ENCODE data around the gene JUN.

The JUN gene

DNA sequence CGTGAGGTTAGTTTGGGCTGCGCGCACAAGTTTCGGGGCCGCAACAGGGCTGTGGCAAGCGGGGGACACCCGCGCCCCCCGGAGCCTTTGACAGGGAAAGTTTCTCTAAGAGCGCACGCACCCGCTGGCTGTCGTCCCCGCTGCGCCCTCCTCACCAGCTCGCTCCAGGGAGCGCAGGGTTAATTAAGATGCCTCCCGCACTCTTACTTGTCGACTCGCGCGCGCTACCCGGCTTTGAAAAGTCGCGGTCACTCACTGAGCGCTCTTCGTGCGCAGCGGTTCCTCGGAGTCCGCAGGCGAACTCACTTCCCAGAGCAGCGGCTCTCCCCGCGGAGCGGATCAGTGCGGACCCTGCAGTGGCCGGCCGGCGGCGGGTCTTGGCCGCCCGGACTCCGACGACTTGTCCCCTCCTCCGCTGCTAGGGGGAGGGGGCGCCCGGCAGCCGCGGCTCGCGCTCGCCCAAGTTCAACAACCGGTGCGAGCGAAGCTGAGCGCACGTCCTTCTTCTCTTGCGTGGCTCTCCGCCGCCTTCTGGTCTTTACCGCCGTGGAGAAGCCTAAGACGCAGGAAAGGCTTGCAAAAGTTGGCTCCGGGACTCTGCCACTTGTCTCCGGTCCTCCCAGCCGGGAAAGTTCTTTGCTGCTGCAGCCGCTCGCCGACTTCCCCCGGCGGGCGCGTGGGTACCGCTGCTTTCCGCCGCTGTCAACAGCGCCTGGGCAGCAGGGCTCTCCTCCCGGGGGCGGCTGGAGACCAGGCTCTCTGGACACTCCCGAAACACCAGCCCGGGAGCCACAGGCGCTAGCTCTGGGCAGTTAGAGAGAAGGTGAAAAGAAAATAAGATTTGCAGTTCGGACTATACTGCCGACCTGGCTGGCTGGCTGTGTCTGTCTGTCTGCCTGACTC lies 506 bp downstream of the JUN start:
- peak; percentile 57 to 88 (median 59) for DNase-seq

- DNase-seq = peak; percentile 64 to 71 (median 66)
Observed at GRCh38 chr1:58782178-58783089, 1.4 kb downstream of the JUN start.

- DNase-seq = peak; percentile 69 to 85 (median 71)
Observed at GRCh38 chr1:58781541-58782177, 2.2 kb downstream of the JUN start.

DNA sequence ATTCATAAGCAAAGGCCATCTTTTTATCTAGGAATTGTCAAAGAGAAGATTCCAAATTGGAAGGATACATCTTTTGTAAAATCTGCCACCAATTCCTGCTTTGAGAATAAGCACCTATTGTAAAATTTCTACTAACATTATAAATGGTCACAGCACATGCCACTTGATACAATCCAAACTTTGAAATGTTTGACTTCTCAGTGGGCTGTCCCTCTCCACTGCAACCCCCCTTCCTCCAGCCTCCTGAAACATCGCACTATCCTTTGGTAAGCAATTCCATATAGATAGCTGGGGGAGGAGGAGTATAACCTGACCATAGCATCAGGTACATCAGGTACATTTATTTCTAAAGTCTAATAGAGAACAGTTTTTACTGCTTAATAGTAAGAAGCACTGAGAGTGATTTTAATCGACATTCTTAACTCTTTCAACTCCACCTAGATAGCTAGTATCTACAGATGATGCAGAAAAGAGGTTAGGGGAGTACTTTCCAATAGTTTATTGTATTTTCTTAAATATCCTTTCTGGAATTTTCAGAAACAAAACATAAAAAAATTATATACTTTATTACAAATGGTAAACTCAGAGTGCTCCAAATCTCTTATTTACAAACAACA lies 2.9 kb downstream of the JUN start:
- DNase-seq = peak in 1 of 3 donors; percentile 28

GRCh38 chr1:58780411-58780810 lies 3.4 kb downstream of the JUN start:
- peak in 1 of 3 donors; percentile 26 for DNase-seq

- peak; percentile 38 to 59 (median 51) for DNase-seq
Observed at GRCh38 chr1:58779801-58780382, 4.0 kb downstream of the JUN start.

- peak in 1 of 3 donors; percentile 17 for DNase-seq
Observed at GRCh38 chr1:58779059-58779754, 4.6 kb downstream of the JUN start.

- DNase-seq = no peak
Observed at GRCh38 chr1:58778385-58779000, 5.4 kb downstream of the JUN start.

DNA sequence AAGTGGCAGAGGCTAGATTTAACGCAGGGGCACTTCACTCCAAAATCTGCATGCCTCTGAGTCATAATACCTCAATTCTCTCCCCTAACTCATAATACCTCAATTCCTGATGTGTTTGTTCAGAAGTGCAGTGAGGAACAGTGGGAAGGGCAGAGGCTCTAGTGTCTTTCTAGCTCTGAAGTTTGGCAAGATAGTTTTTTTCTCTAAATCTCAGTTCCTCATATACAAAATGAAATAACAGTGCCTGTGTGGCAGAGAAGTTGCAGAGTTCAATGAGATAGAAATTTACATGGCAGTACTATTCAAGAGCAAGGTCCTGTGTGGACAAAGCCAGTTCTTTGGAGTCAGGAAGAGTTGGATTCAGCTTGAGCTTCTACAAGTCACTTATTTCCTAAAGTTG lies 9.8 kb downstream of the JUN start:
- peak in 1 of 3 donors; percentile 35 for DNase-seq

DNA sequence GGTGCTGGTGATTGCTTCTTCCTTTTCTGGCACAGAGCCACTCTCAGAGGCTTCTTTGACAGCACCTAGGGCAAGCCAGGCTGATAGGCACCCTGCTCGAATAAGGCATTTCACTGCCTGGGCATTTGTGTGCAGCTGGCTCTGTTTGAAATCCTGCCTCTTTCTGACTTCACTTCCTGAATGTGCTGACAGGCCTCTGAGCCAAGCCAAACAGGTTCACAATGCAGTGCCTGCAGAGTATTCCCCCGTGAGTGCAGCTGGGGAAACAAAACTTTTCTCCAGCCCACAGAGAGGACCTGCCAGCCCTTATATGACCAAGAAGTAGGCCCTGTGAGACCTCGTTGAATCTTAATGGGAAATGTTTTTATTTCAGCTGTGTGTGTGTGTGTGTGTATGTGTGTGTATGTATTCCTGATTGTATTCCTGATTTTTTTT lies 10.4 kb downstream of the JUN start:
- peak; percentile 35 to 54 (median 39) for DNase-seq

DNA sequence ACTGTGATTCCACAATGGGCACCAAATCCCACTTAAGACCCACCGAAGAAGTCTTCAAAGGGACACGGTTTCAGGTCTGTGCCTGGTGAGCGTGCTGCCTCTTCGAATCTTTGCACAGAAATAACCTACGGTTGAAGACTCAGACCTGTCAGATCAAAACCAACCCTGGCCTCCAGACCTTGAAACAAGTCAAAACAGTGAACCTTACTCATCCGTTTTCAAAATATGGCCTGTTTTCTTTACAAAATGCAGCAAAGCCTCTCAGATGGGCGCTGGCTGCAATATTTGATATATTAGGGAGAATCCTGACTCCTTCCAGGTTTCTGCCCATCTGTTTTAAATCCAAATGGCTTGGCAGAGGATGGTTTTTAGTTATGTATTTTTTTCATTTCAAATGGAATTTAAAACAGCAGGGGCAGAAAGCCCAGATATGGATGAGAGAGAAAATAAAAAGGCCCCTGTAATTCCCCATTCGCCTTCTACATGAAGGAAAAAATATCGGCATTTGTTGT lies 14.0 kb downstream of the JUN start:
- no peak for DNase-seq

- peak; percentile 65 to 87 (median 75) for DNase-seq
Observed at GRCh38 chr1:58768971-58769808, 14.7 kb downstream of the JUN start.

GRCh38 chr1:58768191-58768731 lies 15.6 kb downstream of the JUN start:
- DNase-seq = no peak

- DNase-seq = no peak
Observed at GRCh38 chr1:58767143-58767542, 16.7 kb downstream of the JUN start.

- DNase-seq = peak in 2 of 3 donors; percentile 33
Observed at GRCh38 chr1:58765441-58765840, 18.4 kb downstream of the JUN start.

- peak; percentile 44 to 66 (median 61) for DNase-seq
Observed at GRCh38 chr1:58765006-58765405, 18.8 kb downstream of the JUN start.

GRCh38 chr1:58764294-58764978 lies 19.4 kb downstream of the JUN start:
- no peak for DNase-seq

GRCh38 chr1:58763214-58763613 lies 20.6 kb downstream of the JUN start:
- DNase-seq = no peak

DNA sequence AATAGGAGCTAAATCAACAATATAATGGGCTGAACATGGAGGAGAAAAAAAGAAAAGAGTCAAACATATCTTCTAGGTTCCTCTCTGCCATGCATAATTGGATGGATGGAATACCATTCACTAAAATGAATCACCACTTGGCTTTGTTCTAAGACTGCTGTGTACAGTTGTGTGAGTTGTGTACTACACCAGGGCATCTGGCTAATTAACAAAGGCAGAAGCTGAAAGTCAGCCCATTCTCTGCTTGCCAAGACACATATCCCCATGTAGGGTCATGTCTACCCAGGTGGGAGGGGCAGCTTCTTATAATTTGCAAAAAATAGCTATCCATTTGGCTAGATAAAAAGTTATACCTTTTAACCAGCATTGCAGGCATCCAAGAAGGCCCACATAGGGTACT lies 21.0 kb downstream of the JUN start:
- no peak for DNase-seq

Measured in suppressor macrophage treated with lipopolysaccharide for 1 hour (primary cell).